Measurements from ENCODE around the gene ALDH1L2. TPM values are rescaled to one million over a fixed set of nuclear protein-coding genes. Genes with fewer than 3 reads are reported as not detected.

The ALDH1L2 gene
- total RNA-seq, 3 donors from 2014 or later, result 2.3 to 7.8 (median 6.7) TPM

Other genes with a start within 250 kb of the ALDH1L2 start
- gene SLC41A2, start 126.2 kb downstream of the ALDH1L2 start, total RNA-seq, result 10 to 100 TPM; 29.3 to 46.2 (median 41.9) TPM
- gene NOPCHAP1, start 98.1 kb downstream of the ALDH1L2 start, total RNA-seq, result 1 to 10 TPM; 5.3 to 9.8 (median 6.4) TPM
- 10 to 100 TPM; 65.6 to 90.3 (median 88.2) TPM for gene WASHC4, start 23.3 kb upstream of the ALDH1L2 start, total RNA-seq
- gene APPL2, start 151.7 kb upstream of the ALDH1L2 start, total RNA-seq, result 100 to 1,000 TPM in 1 of 3 donors, 10 to 100 TPM in 2; 73.0 to 130 (median 89.1) TPM
- 10 to 100 TPM in 2 of 3 donors, 1 to 10 TPM in 1; 2.4 to 20.9 (median 20.0) TPM for gene C12orf75, start 246.2 kb upstream of the ALDH1L2 start, total RNA-seq